HEK293 (cell line): ENCODE data around the gene UNK.

Experiments
- CTCF ChIA-PET: fragments of 350-600 bp; formaldehyde crosslinking; extraction: SDS; loops from one replicate; lab custom pipeline; 2021; ENCODE audit warnings: antibody characterized with exemption; lab: Yijun Ruan, JAX
- POLR2A ChIA-PET: fragments of 300-600 bp; formaldehyde crosslinking; extraction: SDS; loops from one replicate; lab custom pipeline; 2020; ENCODE audit warnings: antibody characterized with exemption, inconsistent platforms; lab: Yijun Ruan, JAX
- H3K27ac ChIP-seq: fragments of 200-500 bp; sonication (Bioruptor generic); 2 replicates; pipeline ENCODE4 v1.5.1; 2014; ENCODE audit warnings: low read depth, low read length, control low read depth, inconsistent platforms; ENCODE audit errors: extremely low read depth
- H3K36me3 ChIP-seq, 2 experiments: fragments of 200-500 bp in 1 of 2; sonication (Bioruptor generic) in 1 of 2; 1 replicate in 1 of 2; 2 replicates in 1 of 2; pipeline ENCODE4 v1.5.1; 2014 to 2017; ENCODE audit warnings: inconsistent platforms in 2 of 2, low read length in 2 of 2; ENCODE audit not compliant: control insufficient read depth in 2 of 2, insufficient read depth in 1 of 2
- H3K4me1 ChIP-seq: fragments of 200-500 bp; sonication (Bioruptor generic); 2 replicates; pipeline ENCODE4 v1.5.1; 2014; ENCODE audit warnings: mild to moderate bottlenecking, low read length, inconsistent platforms; ENCODE audit not compliant: control insufficient read depth, insufficient read depth
- H3K4me3 ChIP-seq: 2 replicates; pipeline ENCODE4 v1.5.1; 2011; ENCODE audit warnings: low read depth, mild to moderate bottlenecking, control low read depth, low read length, moderate library complexity
- H3K9me3 ChIP-seq: fragments of 200-500 bp; sonication (Bioruptor generic); 2 replicates; pipeline ENCODE4 v1.5.1; 2014; ENCODE audit warnings: low read depth, low read length, inconsistent platforms; ENCODE audit not compliant: control insufficient read depth, insufficient read depth
- EGR2 ChIP-seq: fragments of 450-650 bp; formaldehyde crosslinking; IDR thresholded peaks from 2 replicates; pipeline ENCODE4 v1.5.1; 2016; ENCODE audit warnings: low read depth, missing biosample characterization, missing genetic modification characterization
- GLIS1 ChIP-seq: fragments of 450-650 bp; formaldehyde crosslinking; IDR thresholded peaks from 2 replicates; pipeline ENCODE4 v1.5.1; 2016; ENCODE audit warnings: missing biosample characterization, missing genetic modification characterization
- KLF9 ChIP-seq: fragments of 450-650 bp; formaldehyde crosslinking; IDR thresholded peaks from 2 replicates; pipeline ENCODE4 v1.5.1; 2016; ENCODE audit warnings: missing biosample characterization, missing genetic modification characterization, low read depth
- ZFHX2 ChIP-seq: fragments of 450-650 bp; formaldehyde crosslinking; conservative IDR thresholded peaks from 2 replicates; pipeline ENCODE4 v1.5.1; 2016; ENCODE audit warnings: missing biosample characterization, missing genetic modification characterization
- ZFP3 ChIP-seq: fragments of 450-650 bp; formaldehyde crosslinking; IDR thresholded peaks from 2 replicates; pipeline ENCODE4 v1.5.1; 2016; ENCODE audit warnings: low read depth, missing biosample characterization, missing genetic modification characterization
- ZNF10 ChIP-seq: fragments of 450-650 bp; formaldehyde crosslinking; IDR thresholded peaks from 2 replicates; pipeline ENCODE4 v1.5.1; 2017; ENCODE audit warnings: missing biosample characterization, missing genetic modification characterization
- ZNF19 ChIP-seq: fragments of 450-650 bp; formaldehyde crosslinking; IDR thresholded peaks from 2 replicates; pipeline ENCODE4; 2016; ENCODE audit warnings: missing biosample characterization, missing genetic modification characterization, low read depth
- ZNF214 ChIP-seq: fragments of 450-650 bp; formaldehyde crosslinking; IDR thresholded peaks from 2 replicates; pipeline ENCODE4 v1.5.1; 2017; ENCODE audit warnings: missing biosample characterization, mild to moderate bottlenecking, missing genetic modification characterization, borderline replicate concordance
- ZNF23 ChIP-seq: fragments of 450-650 bp; formaldehyde crosslinking; IDR thresholded peaks from 2 replicates; pipeline ENCODE4 v1.5.1; 2016; ENCODE audit warnings: missing biosample characterization, missing genetic modification characterization, borderline replicate concordance
- ZNF266 ChIP-seq: fragments of 450-650 bp; formaldehyde crosslinking; IDR thresholded peaks from 2 replicates; pipeline ENCODE4 v1.5.1; 2016; ENCODE audit warnings: missing biosample characterization, missing genetic modification characterization, low read depth
- ZNF426 ChIP-seq: fragments of 450-650 bp; formaldehyde crosslinking; IDR thresholded peaks from 2 replicates; pipeline ENCODE4 v1.5.1; 2017; ENCODE audit warnings: missing biosample characterization, missing genetic modification characterization, mild to moderate bottlenecking, inconsistent platforms, moderate library complexity
- ZNF501 ChIP-seq: fragments of 450-650 bp; formaldehyde crosslinking; IDR thresholded peaks from 2 replicates; pipeline ENCODE4 v1.5.1; 2016; ENCODE audit warnings: missing biosample characterization, missing genetic modification characterization
- ZNF561 ChIP-seq: fragments of 450-650 bp; IDR thresholded peaks from 2 replicates; pipeline ENCODE4 v1.5.1; 2018; ENCODE audit warnings: missing biosample characterization, missing genetic modification characterization, borderline replicate concordance
- ZNF571 ChIP-seq: fragments of 450-650 bp; formaldehyde crosslinking; IDR thresholded peaks from 2 replicates; pipeline ENCODE4 v1.5.0; 2017; ENCODE audit warnings: missing biosample characterization, missing genetic modification characterization
- ZNF610 ChIP-seq: fragments of 450-650 bp; formaldehyde crosslinking; IDR thresholded peaks from 2 replicates; pipeline ENCODE4 v1.5.1; 2016; ENCODE audit warnings: missing biosample characterization, missing genetic modification characterization, borderline replicate concordance
- ZNF621 ChIP-seq: fragments of 450-650 bp; formaldehyde crosslinking; IDR thresholded peaks from 2 replicates; pipeline ENCODE4 v1.5.1; 2017; ENCODE audit warnings: missing biosample characterization, missing genetic modification characterization
- ZNF830 ChIP-seq: fragments of 450-650 bp; IDR thresholded peaks from 2 replicates; pipeline ENCODE4 v1.5.0; 2018; ENCODE audit warnings: missing biosample characterization, missing genetic modification characterization, low read depth, mild to moderate bottlenecking, moderate library complexity
- TF ChIP-seq, protein P1 (sequence below): fragments of 450-650 bp; formaldehyde crosslinking; IDR thresholded peaks from 2 replicates; pipeline ENCODE4 v1.5.1; 2017; ENCODE audit warnings: missing biosample characterization, mild to moderate bottlenecking, missing genetic modification characterization, moderate library complexity
- TF ChIP-seq, protein P2 (sequence below): fragments of 450-650 bp; formaldehyde crosslinking; IDR thresholded peaks from 2 replicates; pipeline ENCODE4 v1.5.1; 2016; ENCODE audit warnings: missing biosample characterization, missing genetic modification characterization
- TF ChIP-seq, protein P3 (sequence below): fragments of 450-650 bp; formaldehyde crosslinking; optimal IDR thresholded peaks from 2 replicates; pipeline ENCODE3; 2016; ENCODE audit warnings: missing biosample characterization, mild to moderate bottlenecking, missing genetic modification characterization
- TF ChIP-seq, protein P4 (sequence below): fragments of 450-650 bp; formaldehyde crosslinking; IDR thresholded peaks from 2 replicates; pipeline ENCODE4 v1.5.1; 2016; ENCODE audit warnings: missing biosample characterization, missing genetic modification characterization
- TF ChIP-seq, protein P5 (sequence below): fragments of 450-650 bp; formaldehyde crosslinking; IDR thresholded peaks from 2 replicates; pipeline ENCODE4 v1.5.1; 2016; ENCODE audit warnings: missing biosample characterization, missing genetic modification characterization

Gene UNK

DNA sequence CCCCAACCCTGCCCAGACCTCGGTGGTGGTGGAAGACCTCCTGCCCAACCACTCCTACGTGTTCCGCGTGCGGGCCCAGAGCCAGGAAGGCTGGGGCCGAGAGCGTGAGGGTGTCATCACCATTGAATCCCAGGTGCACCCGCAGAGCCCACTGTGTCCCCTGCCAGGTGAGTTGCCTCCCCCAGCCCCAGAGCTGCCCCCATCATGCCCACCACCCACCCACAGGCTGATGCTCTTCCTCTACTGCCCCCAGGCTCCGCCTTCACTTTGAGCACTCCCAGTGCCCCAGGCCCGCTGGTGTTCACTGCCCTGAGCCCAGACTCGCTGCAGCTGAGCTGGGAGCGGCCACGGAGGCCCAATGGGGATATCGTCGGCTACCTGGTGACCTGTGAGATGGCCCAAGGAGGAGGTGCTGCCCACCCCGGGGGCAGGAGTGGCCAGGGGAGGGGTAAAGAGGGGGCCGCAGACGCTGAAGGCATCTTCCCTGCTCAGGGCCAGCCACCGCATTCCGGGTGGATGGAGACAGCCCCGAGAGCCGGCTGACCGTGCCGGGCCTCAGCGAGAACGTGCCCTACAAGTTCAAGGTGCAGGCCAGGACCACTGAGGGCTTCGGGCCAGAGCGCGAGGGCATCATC, 28.0 kb upstream of the UNK start:
- TF ChIP-seq, protein P1, sequence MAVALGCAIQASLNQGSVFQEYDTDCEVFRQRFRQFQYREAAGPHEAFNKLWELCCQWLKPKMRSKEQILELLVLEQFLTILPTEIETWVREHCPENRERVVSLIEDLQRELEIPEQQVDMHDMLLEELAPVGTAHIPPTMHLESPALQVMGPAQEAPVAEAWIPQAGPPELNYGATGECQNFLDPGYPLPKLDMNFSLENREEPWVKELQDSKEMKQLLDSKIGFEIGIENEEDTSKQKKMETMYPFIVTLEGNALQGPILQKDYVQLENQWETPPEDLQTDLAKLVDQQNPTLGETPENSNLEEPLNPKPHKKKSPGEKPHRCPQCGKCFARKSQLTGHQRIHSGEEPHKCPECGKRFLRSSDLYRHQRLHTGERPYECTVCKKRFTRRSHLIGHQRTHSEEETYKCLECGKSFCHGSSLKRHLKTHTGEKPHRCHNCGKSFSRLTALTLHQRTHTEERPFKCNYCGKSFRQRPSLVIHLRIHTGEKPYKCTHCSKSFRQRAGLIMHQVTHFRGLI (tag by site-specific recombination), result peak; percentile 73; the same call in 1 of the 2 replicates
- TF ChIP-seq EGR2 (tag by site-specific recombination) (0 out of 2 replicates have a peak, but pooled peaks have one; percentile 37), ZFHX2 (tag by site-specific recombination) (peak; percentile 39), ZNF561 (no peak), ZNF266 (tag by site-specific recombination) (no peak)
- Histone ChIP-seq H3K36me3 (peaks cover 5 to 13% of the 10 kb centered on the region in 2 experiments; a peak in 2 of 3 replicates), H3K9me3 (no peaks in the 10 kb centered on the region), H3K4me3 (no peak overlapping the region), H3K27ac (no peak overlapping the region), H3K4me1 (no peaks in the 10 kb centered on the region)
- ChIA-PET CTCF (interaction anchor here (0.5 to 11.0 kb wide), 4 partner anchors 6 to 155 kb away, joined by 3 to 170 read pairs (median 4); partner anchors contain the start of gene GALK1), POLR2A (interaction anchor here (1.7 kb wide), 1 partner anchor 23 kb away, joined by 5 read pairs; a partner anchor contains a TSS)

DNA sequence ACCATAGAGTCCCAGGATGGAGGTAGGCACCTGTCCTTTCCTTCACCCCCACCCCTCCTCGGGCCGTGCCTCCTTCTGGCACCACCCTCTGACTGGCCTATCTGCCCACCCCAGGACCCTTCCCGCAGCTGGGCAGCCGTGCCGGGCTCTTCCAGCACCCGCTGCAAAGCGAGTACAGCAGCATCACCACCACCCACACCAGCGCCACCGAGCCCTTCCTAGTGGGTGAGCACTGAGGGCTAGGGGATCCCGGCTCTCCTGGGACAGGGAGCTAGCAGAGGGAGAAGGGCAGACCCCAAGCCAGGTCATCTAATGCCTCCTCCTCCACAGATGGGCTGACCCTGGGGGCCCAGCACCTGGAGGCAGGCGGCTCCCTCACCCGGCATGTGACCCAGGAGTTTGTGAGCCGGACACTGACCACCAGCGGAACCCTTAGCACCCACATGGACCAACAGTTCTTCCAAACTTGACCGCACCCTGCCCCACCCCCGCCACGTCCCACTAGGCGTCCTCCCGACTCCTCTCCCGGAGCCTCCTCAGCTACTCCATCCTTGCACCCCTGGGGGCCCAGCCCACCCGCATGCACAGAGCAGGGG, 27.4 kb upstream of the UNK start:
- no peaks in the 10 kb centered on the region for H3K9me3 ChIP-seq
- no peak overlapping the region for H3K4me3 ChIP-seq
- ChIA-PET POLR2A (interaction anchor here (0.6 to 1.7 kb wide), 2 partner anchors 23 to 347 kb away, joined by 4 to 5 read pairs; a partner anchor contains a TSS), CTCF (interaction anchor here (0.7 to 11.0 kb wide), 4 partner anchors 7 to 124 kb away, joined by 3 to 170 read pairs (median 4); partner anchors contain the start of gene SMIM5)
- H3K27ac ChIP-seq, result no peak overlapping the region
- no peaks in the 10 kb centered on the region for H3K4me1 ChIP-seq
- TF ChIP-seq ZNF19 (tag by site-specific recombination), result no peak
- no peak for TF ChIP-seq ZNF501 (tag by site-specific recombination)
- TF ChIP-seq, protein P2, sequence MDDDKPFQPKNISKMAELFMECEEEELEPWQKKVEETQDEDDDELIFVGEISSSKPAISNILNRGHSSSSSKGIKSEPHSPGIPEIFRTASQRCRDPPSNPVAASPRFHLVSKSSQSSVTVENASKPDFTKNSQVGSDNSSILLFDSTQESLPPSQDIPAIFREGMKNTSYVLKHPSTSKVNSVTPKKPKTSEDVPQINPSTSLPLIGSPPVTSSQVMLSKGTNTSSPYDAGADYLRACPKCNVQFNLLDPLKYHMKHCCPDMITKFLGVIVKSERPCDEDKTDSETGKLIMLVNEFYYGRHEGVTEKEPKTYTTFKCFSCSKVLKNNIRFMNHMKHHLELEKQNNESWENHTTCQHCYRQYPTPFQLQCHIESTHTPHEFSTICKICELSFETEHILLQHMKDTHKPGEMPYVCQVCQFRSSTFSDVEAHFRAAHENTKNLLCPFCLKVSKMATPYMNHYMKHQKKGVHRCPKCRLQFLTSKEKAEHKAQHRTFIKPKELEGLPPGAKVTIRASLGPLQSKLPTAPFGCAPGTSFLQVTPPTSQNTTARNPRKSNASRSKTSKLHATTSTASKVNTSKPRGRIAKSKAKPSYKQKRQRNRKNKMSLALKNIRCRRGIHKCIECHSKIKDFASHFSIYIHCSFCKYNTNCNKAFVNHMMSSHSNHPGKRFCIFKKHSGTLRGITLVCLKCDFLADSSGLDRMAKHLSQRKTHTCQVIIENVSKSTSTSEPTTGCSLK (tag by site-specific recombination), result no peak
- TF ChIP-seq ZNF830 (tag by site-specific recombination), result no peak
- no peak for TF ChIP-seq ZNF610 (tag by site-specific recombination)
- no peak for TF ChIP-seq ZNF214 (tag by site-specific recombination)
- no peak for TF ChIP-seq ZNF23 (tag by site-specific recombination)
- TF ChIP-seq KLF9 (tag by site-specific recombination), result no peak
- TF ChIP-seq, protein P3, sequence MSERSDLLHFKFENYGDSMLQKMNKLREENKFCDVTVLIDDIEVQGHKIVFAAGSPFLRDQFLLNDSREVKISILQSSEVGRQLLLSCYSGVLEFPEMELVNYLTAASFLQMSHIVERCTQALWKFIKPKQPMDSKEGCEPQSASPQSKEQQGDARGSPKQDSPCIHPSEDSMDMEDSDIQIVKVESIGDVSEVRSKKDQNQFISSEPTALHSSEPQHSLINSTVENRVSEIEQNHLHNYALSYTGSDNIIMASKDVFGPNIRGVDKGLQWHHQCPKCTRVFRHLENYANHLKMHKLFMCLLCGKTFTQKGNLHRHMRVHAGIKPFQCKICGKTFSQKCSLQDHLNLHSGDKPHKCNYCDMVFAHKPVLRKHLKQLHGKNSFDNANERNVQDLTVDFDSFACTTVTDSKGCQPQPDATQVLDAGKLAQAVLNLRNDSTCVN (tag by site-specific recombination), result no peak
- TF ChIP-seq GLIS1 (tag by site-specific recombination), result no peak
- TF ChIP-seq ZNF561, result no peak
- TF ChIP-seq ZNF426, result no peak
- TF ChIP-seq ZNF621 (tag by site-specific recombination), result no peak
- TF ChIP-seq ZNF10 (tag by site-specific recombination), result no peak
- TF ChIP-seq, protein P4, sequence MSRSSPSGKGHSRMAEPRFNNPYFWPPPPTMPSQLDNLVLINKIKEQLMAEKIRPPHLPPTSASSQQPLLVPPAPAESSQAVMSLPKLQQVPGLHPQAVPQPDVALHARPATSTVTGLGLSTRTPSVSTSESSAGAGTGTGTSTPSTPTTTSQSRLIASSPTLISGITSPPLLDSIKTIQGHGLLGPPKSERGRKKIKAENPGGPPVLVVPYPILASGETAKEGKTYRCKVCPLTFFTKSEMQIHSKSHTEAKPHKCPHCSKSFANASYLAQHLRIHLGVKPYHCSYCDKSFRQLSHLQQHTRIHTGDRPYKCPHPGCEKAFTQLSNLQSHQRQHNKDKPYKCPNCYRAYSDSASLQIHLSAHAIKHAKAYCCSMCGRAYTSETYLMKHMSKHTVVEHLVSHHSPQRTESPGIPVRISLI (tag by site-specific recombination), result no peak
- TF ChIP-seq ZNF571 (tag by site-specific recombination), result no peak
- TF ChIP-seq, protein P5, sequence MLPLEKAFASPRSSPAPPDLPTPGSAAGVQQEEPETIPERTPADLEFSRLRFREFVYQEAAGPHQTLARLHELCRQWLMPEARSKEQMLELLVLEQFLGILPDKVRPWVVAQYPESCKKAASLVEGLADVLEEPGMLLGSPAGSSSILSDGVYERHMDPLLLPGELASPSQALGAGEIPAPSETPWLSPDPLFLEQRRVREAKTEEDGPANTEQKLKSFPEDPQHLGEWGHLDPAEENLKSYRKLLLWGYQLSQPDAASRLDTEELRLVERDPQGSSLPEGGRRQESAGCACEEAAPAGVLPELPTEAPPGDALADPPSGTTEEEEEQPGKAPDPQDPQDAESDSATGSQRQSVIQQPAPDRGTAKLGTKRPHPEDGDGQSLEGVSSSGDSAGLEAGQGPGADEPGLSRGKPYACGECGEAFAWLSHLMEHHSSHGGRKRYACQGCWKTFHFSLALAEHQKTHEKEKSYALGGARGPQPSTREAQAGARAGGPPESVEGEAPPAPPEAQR (tag by site-specific recombination), result no peak
- no peak for TF ChIP-seq ZFP3 (tag by site-specific recombination)
- peaks cover 9 to 13% of the 10 kb centered on the region in 2 experiments; a peak in 2 of 3 replicates for H3K36me3 ChIP-seq
